SK-N-SH (cell line): ENCODE data around the gene SCGN. TPM values are rescaled to one million over a fixed set of nuclear protein-coding genes. Genes with fewer than 3 reads are reported as not detected.

ENCODE experiments used
- CTCF ChIA-PET: fragments of 300-600, 350-600 bp; formaldehyde crosslinking; extraction: SDS; loops from one replicate; lab custom pipeline; 2021; lab: Yijun Ruan, JAX
- POLR2A ChIA-PET: fragments of 350-600 bp; sonication (Branson Sonifier 250); formaldehyde crosslinking; extraction: SDS; loops from one replicate; lab custom pipeline; 2020; ENCODE audit warnings: antibody characterized with exemption, inconsistent platforms; lab: Yijun Ruan, JAX
- DNase-seq: peaks from one replicate; pipeline ENCODE4 v3.0.0; 2012
- H2AFZ ChIP-seq: fragments of 200-600 bp; sonication (generic); 2 replicates; pipeline ENCODE4 v1.8.1; 2016; ENCODE audit warnings: antibody characterized with exemption, mild to moderate bottlenecking, low read depth
- H3F3A ChIP-seq: fragments of 200-600 bp; sonication (generic); replicated peaks from 2 replicates; pipeline ENCODE3; 2016; ENCODE audit warnings: antibody characterized with exemption, mild to moderate bottlenecking; ENCODE audit not compliant: insufficient read depth
- H3K27ac ChIP-seq, 2 experiments: fragments of 200-500 bp in 1 of 2; fragments of 200-600 bp in 1 of 2; sonication (Bioruptor generic) in 1 of 2; sonication (generic), shearing (Covaris generic) in 1 of 2; 2 replicates each; pipeline versions ENCODE4 v1.5.1 to v1.6.1; 2014 to 2016; ENCODE audit warnings: low read depth in 2 of 2, inconsistent platforms in 1 of 2, low read length in 1 of 2, mild to moderate bottlenecking in 1 of 2, mixed read lengths in 1 of 2
- H3K27me3 ChIP-seq: fragments of 200-600 bp; sonication (generic), shearing (Covaris generic); 2 replicates; pipeline ENCODE4 v1.6.1; 2016; ENCODE audit warnings: mixed run types; ENCODE audit not compliant: insufficient read depth
- H3K36me3 ChIP-seq, 2 experiments: fragments of 200-500 bp in 1 of 2; fragments of 200-600 bp in 1 of 2; sonication (Bioruptor generic) in 1 of 2; sonication (generic) in 1 of 2; replicated peaks in 1 of 2; 2 replicates each; pipeline versions ENCODE3 to v1.5.1; 2014 to 2016; ENCODE audit warnings: low read length in 1 of 2, mild to moderate bottlenecking in 1 of 2; ENCODE audit not compliant: insufficient read depth in 2 of 2, control insufficient read depth in 1 of 2
- H3K4me1 ChIP-seq, 2 experiments: fragments of 200-500 bp in 1 of 2; fragments of 200-600 bp in 1 of 2; sonication (Bioruptor generic) in 1 of 2; sonication (generic), shearing (Covaris generic) in 1 of 2; 2 replicates each; pipeline versions ENCODE4 v1.5.1 to v1.6.1; 2014 to 2016; ENCODE audit warnings: low read depth in 1 of 2, low read length in 1 of 2, mixed run types in 1 of 2; ENCODE audit not compliant: insufficient read depth in 2 of 2, control insufficient read depth in 1 of 2
- H3K4me2 ChIP-seq: fragments of 200-600 bp; sonication (generic), shearing (Covaris generic); 2 replicates; pipeline ENCODE4 v1.6.1; 2017; ENCODE audit warnings: mixed run types
- H3K4me3 ChIP-seq, 2 experiments: fragments of 200-500 bp in 1 of 2; fragments of 200-600 bp in 1 of 2; sonication (Bioruptor generic) in 1 of 2; sonication (generic), shearing (Covaris generic) in 1 of 2; 2 replicates each; pipeline versions ENCODE4 v1.5.1 to v1.8.1; 2014 to 2016; ENCODE audit warnings: low read depth in 2 of 2, inconsistent platforms in 1 of 2, low read length in 1 of 2, mild to moderate bottlenecking in 1 of 2, mixed read lengths in 1 of 2, moderate library complexity in 1 of 2
- H3K79me2 ChIP-seq: fragments of 200-600 bp; sonication (generic); 2 replicates; pipeline ENCODE4 v1.8.1; 2017; ENCODE audit warnings: mild to moderate bottlenecking; ENCODE audit not compliant: insufficient read depth
- H3K9ac ChIP-seq: fragments of 200-600 bp; sonication (generic); 2 replicates; pipeline ENCODE4 v1.6.1; 2017; ENCODE audit warnings: mixed run types
- H3K9me2 ChIP-seq: fragments of 200-600 bp; sonication (generic); 2 replicates; pipeline ENCODE4 v1.6.1; 2017; ENCODE audit warnings: mixed run types
- H3K9me3 ChIP-seq: fragments of 200-600 bp; sonication (generic); 2 replicates; pipeline ENCODE4 v1.6.1; 2017; ENCODE audit warnings: mixed run types, mild to moderate bottlenecking, moderate library complexity
- H4K20me1 ChIP-seq: fragments of 200-600 bp; sonication (generic); 2 replicates; pipeline ENCODE4 v1.6.1; 2017; ENCODE audit warnings: mild to moderate bottlenecking, mixed run types; ENCODE audit not compliant: insufficient read depth
- CTCF ChIP-seq: fragments of 200-600 bp; sonication (generic); IDR thresholded peaks from 2 replicates; pipeline ENCODE4 v1.6.1; 2017; ENCODE audit warnings: antibody characterized with exemption, mild to moderate bottlenecking, moderate library complexity
- ELF1 ChIP-seq: IDR thresholded peaks from 2 replicates; pipeline ENCODE4 v1.4.0; 2012
- FOXM1 ChIP-seq: IDR thresholded peaks from 2 replicates; pipeline ENCODE4 v1.4.0; 2012; ENCODE audit warnings: low read depth, mild to moderate bottlenecking
- JUND ChIP-seq: IDR thresholded peaks from 2 replicates; pipeline ENCODE4 v1.4.0; 2012
- NFIC ChIP-seq: IDR thresholded peaks from 2 replicates; pipeline ENCODE4 v1.4.0; 2012; ENCODE audit warnings: borderline replicate concordance
- NRF1 ChIP-seq: IDR thresholded peaks from 2 replicates; pipeline ENCODE4 v1.6.1; 2012; ENCODE audit warnings: low read depth, mild to moderate bottlenecking, low read length
- PBX3 ChIP-seq: IDR thresholded peaks from 2 replicates; pipeline ENCODE4; 2012
- POLR2AphosphoS5 ChIP-seq: IDR thresholded peaks from 2 replicates; pipeline ENCODE4 v1.6.1; 2012; ENCODE audit warnings: low read depth, low read length
- RAD21 ChIP-seq: IDR thresholded peaks from 2 replicates; pipeline ENCODE4 v1.6.1; 2012; ENCODE audit warnings: mild to moderate bottlenecking, low read length
- RCOR1 ChIP-seq: fragments of 150-350 bp; IDR thresholded peaks from 2 replicates; pipeline ENCODE4 v1.6.1; 2017; ENCODE audit warnings: antibody characterized with exemption, low read length
- REST ChIP-seq: IDR thresholded peaks from 2 replicates; pipeline ENCODE4 v1.6.1; 2012; ENCODE audit warnings: mild to moderate bottlenecking, low read depth, low read length, moderate library complexity
- RFX5 ChIP-seq: IDR thresholded peaks from 2 replicates; pipeline ENCODE4 v1.6.1; 2012; ENCODE audit warnings: mild to moderate bottlenecking, improper control_type of control experiment, low read length
- RXRA ChIP-seq: IDR thresholded peaks from 2 replicates; pipeline ENCODE4 v1.4.0; 2012; ENCODE audit warnings: low read depth, mild to moderate bottlenecking, borderline replicate concordance
- SIN3A ChIP-seq: IDR thresholded peaks from 2 replicates; pipeline ENCODE4 v1.6.1; 2012; ENCODE audit warnings: low read depth, mild to moderate bottlenecking, low read length, moderate library complexity, borderline replicate concordance
- TAF1 ChIP-seq: IDR thresholded peaks from 2 replicates; pipeline ENCODE4 v1.6.1; 2012; ENCODE audit warnings: low read depth, mild to moderate bottlenecking, low read length, moderate library complexity, borderline replicate concordance
- TCF12 ChIP-seq: IDR thresholded peaks from 2 replicates; pipeline ENCODE4 v1.4.0; 2012
- ZBTB33 ChIP-seq: IDR thresholded peaks from 2 replicates; pipeline ENCODE4 v1.4.0; 2012; ENCODE audit warnings: low read depth, borderline replicate concordance
- WGBS: methylation state at CpG from one replicate; pipeline ENCODE4 v1.1.6; 2017; ENCODE audit warnings: low lambda C conversion rate; 5-methylcytosine and 5-hydroxymethylcytosine counted together
- polyA plus RNA-seq, 3 experiments: library from polyadenylated mRNA; depleted of rRNA; stranded (reverse); fragments of >200 nt; gene quantifications; 2 replicates each; pipeline ENCODE4 v1.2.3, GENCODE V29; 2012

SCGN gene
- polyA plus RNA-seq, 1 of the 3 experiments (the other 2 are of a cell fraction) = not detected

GRCh38 chr6:25629198-25629576 lies 22.8 kb upstream of the SCGN start:
- no peaks in the 10 kb centered on the region for H3K27me3 ChIP-seq
- no peaks in the 10 kb centered on the region for H3F3A ChIP-seq
- H3K27ac ChIP-seq = no peak overlapping the region
- H3K4me3 ChIP-seq = no peak overlapping the region
- H3K9me3 ChIP-seq = no peaks in the 10 kb centered on the region
- 44% methylated on average over 4 of the region's 4 CpGs for WGBS
- H3K79me2 ChIP-seq = no peaks in the 10 kb centered on the region
- ChIA-PET POLR2A (no interaction called here), CTCF (interaction anchor here (0.7 to 1.4 kb wide), 2 partner anchors 89 to 351 kb away, joined by 4 read pairs; no protein-coding TSS in a partner anchor)
- no peaks in the 10 kb centered on the region for H4K20me1 ChIP-seq
- H3K36me3 ChIP-seq = no peaks in the 10 kb centered on the region
- H2AFZ ChIP-seq = no peak overlapping the region
- TF ChIP-seq PBX3 (no peak), NFIC (no peak), RXRA (no peak), ELF1 (no peak), FOXM1 (no peak), REST (no peak), RAD21 (no peak), ZBTB33 (no peak), RCOR1 (no peak), POLR2AphosphoS5 (no peak), TCF12 (no peak), TAF1 (no peak), SIN3A (no peak), CTCF (no peak), RFX5 (no peak), NRF1 (no peak), JUND (no peak)
- no peak overlapping the region for H3K4me2 ChIP-seq
- H3K9me2 ChIP-seq = no peaks in the 10 kb centered on the region
- peaks cover 0 to under 1% of the 10 kb centered on the region in 2 experiments; a peak in 1 of 4 replicates for H3K4me1 ChIP-seq
- H3K9ac ChIP-seq = no peak overlapping the region
- DNase-seq = no peak
